Mammary epithelial cell (primary cell): Measurements from ENCODE around the gene CDKN2AIPNL.

Source experiments
- CTCF ChIP-seq, 2 donors: IDR thresholded peaks in 1 of 2; conservative IDR thresholded peaks in 1 of 2; 2 replicates each; pipeline ENCODE4 v1.5.1; 2011 to 2012; ENCODE audit warnings: inconsistent platforms in 2 of 2, low read length in 2 of 2, mild to moderate bottlenecking in 2 of 2, control low read depth in 1 of 2, low read depth in 1 of 2; ENCODE audit not compliant: insufficient read depth in 1 of 2; ENCODE audit errors: extremely low read depth in 1 of 2
- EZH2 ChIP-seq: IDR thresholded peaks from 2 replicates; pipeline ENCODE4 v1.6.1; 2012; ENCODE audit warnings: low read length, inconsistent platforms, borderline replicate concordance

GRCh38 chr5:134417707-134418106, 6.0 kb upstream of the CDKN2AIPNL start:
- TF ChIP-seq CTCF (conservative IDR thresholded peaks at IDR 0.05 in 1 of 2, IDR thresholded peaks at IDR 0.05 in 1 of 2; ENCODE audit: extremely low read depth in 1 of 2, insufficient read depth in 1 of 2, low read depth in 1 of 2, low read length in 2 of 2) (no peak), EZH2 (no peak)
